SU-DHL-6 (cell line): ENCODE measurements around the gene LAMA2.

ENCODE experiments used
- H2AFZ ChIP-seq: fragments of 200-600 bp; sonication (generic); 2 replicates; pipeline ENCODE4 v1.6.1; 2014; ENCODE audit warnings: low read depth, mild to moderate bottlenecking, moderate library complexity, mixed read lengths, antibody characterized with exemption, low read length; ENCODE audit not compliant: severe bottlenecking
- H3F3A ChIP-seq: fragments of 200-600 bp; shearing (Covaris generic); 2 replicates; pipeline ENCODE4 v1.6.0; 2016; ENCODE audit warnings: antibody characterized with exemption, mild to moderate bottlenecking; ENCODE audit not compliant: insufficient read depth
- H3K27ac ChIP-seq: fragments of 200-600 bp; sonication (generic); 2 replicates; pipeline ENCODE4 v1.5.1; 2016; ENCODE audit warnings: low read depth, mild to moderate bottlenecking, low read length, moderate library complexity, mixed read lengths
- H3K27me3 ChIP-seq: fragments of 200-600 bp; sonication (generic), shearing (Covaris generic); 2 replicates; pipeline ENCODE4 v1.6.0; 2014; ENCODE audit warnings: mild to moderate bottlenecking, low read length
- H3K36me3 ChIP-seq: fragments of 200-600 bp; sonication (generic); 2 replicates; pipeline ENCODE4 v1.6.1; 2014; ENCODE audit warnings: mild to moderate bottlenecking, low read length, mixed read lengths
- H3K4me2 ChIP-seq: fragments of 300-600, 200-600 bp; shearing (Covaris generic), sonication (generic); 2 replicates; pipeline ENCODE4 v1.6.0; 2014; ENCODE audit warnings: low read length, low read depth, mild to moderate bottlenecking; ENCODE audit not compliant: poor library complexity, severe bottlenecking
- H3K4me3 ChIP-seq: fragments of 200-600 bp; sonication (generic); 2 replicates; pipeline ENCODE4 v1.5.1; 2014; ENCODE audit warnings: antibody characterized with exemption, low read length, mild to moderate bottlenecking, mixed read lengths; ENCODE audit not compliant: insufficient read depth, poor library complexity, severe bottlenecking
- H3K79me2 ChIP-seq: fragments of 200-600 bp; sonication (generic); 2 replicates; pipeline ENCODE4 v1.6.1; 2014; ENCODE audit warnings: mild to moderate bottlenecking, low read length, moderate library complexity; ENCODE audit not compliant: insufficient read depth
- H3K9ac ChIP-seq: fragments of 200-600 bp; sonication (generic); 2 replicates; pipeline ENCODE4 v1.7.0; 2014; ENCODE audit warnings: mild to moderate bottlenecking, low read length
- H3K9me2 ChIP-seq: fragments of 200-600 bp; sonication (generic); replicated peaks from 2 replicates; pipeline ENCODE4 v1.6.1; 2014; ENCODE audit warnings: low read length; ENCODE audit not compliant: insufficient read depth
- H3K9me3 ChIP-seq: fragments of 200-600 bp; sonication (generic); 2 replicates; pipeline ENCODE4 v1.6.1; 2014; ENCODE audit warnings: low read length, mixed read lengths; ENCODE audit not compliant: insufficient read depth
- H4K20me1 ChIP-seq: fragments of 200-600 bp; sonication (generic); 2 replicates; pipeline ENCODE4 v1.6.1; 2014; ENCODE audit warnings: low read depth, mild to moderate bottlenecking, antibody characterized with exemption, low read length, moderate library complexity, mixed read lengths
- CTCF ChIP-seq: fragments of 200-600 bp; sonication (generic); IDR thresholded peaks from one replicate; pipeline ENCODE4 v1.5.1; 2017; ENCODE audit warnings: antibody characterized with exemption, mild to moderate bottlenecking, low read length, moderate library complexity; ENCODE audit not compliant: insufficient read depth, poor library complexity, severe bottlenecking
- EZH2phosphoT487 ChIP-seq: fragments of 200-600 bp; sonication (generic), shearing (Covaris generic); conservative IDR thresholded peaks from 2 replicates; pipeline ENCODE4 v1.6.1; 2018; ENCODE audit warnings: mild to moderate bottlenecking, antibody characterized with exemption, low read length, moderate library complexity, mixed read lengths

Gene LAMA2

GRCh38 chr6:129115471-129115870 lies 232.5 kb downstream of the LAMA2 start:
- Histone ChIP-seq H4K20me1 (no peaks in the 10 kb centered on the region), H3K4me2 (no peak overlapping the region), H3K4me3 (no peak overlapping the region), H3K36me3 (no peaks in the 10 kb centered on the region), H3K27me3 (no peaks in the 10 kb centered on the region; the same call in 1 of the 2 replicates), H3K9me3 (no peaks in the 10 kb centered on the region), H3K27ac (no peak overlapping the region), H3K9ac (no peak overlapping the region), H3K79me2 (no peaks in the 10 kb centered on the region), H3F3A (no peaks in the 10 kb centered on the region), H3K9me2 (no peaks in the 10 kb centered on the region), H2AFZ (no peak overlapping the region)
- TF ChIP-seq CTCF (no peak), EZH2phosphoT487 (no peak)

GRCh38 chr6:129117355-129117754 lies 234.4 kb downstream of the LAMA2 start:
- Histone ChIP-seq H2AFZ (no peak overlapping the region), H3K9me3 (no peaks in the 10 kb centered on the region), H3K27ac (no peak overlapping the region), H4K20me1 (no peaks in the 10 kb centered on the region), H3K36me3 (no peaks in the 10 kb centered on the region), H3K9ac (no peak overlapping the region), H3F3A (no peaks in the 10 kb centered on the region), H3K27me3 (no peaks in the 10 kb centered on the region; the same call in 1 of the 2 replicates), H3K9me2 (no peaks in the 10 kb centered on the region), H3K79me2 (no peaks in the 10 kb centered on the region), H3K4me3 (no peak overlapping the region), H3K4me2 (no peak overlapping the region)
- TF ChIP-seq CTCF (no peak), EZH2phosphoT487 (no peak)

- H4K20me1 ChIP-seq = no peaks in the 10 kb centered on the region
- H2AFZ ChIP-seq = no peak overlapping the region
- no peaks in the 10 kb centered on the region for H3K9me2 ChIP-seq
- H3K9me3 ChIP-seq = no peaks in the 10 kb centered on the region
- H3K27me3 ChIP-seq = no peaks in the 10 kb centered on the region
- H3F3A ChIP-seq = no peaks in the 10 kb centered on the region
- H3K9ac ChIP-seq = no peak overlapping the region
- H3K27ac ChIP-seq = no peak overlapping the region
- H3K36me3 ChIP-seq = no peaks in the 10 kb centered on the region
- H3K79me2 ChIP-seq = no peaks in the 10 kb centered on the region
- no peak overlapping the region for H3K4me3 ChIP-seq
- TF ChIP-seq EZH2phosphoT487 (no peak), CTCF (no peak)
- no peak overlapping the region for H3K4me2 ChIP-seq
Observed at GRCh38 chr6:129120856-129121638, 238.1 kb downstream of the LAMA2 start.
